Activated CD8-positive, alpha-beta memory T cell treated with anti-CD3 and anti-CD28 coated beads, Interleukin-2, amount 10 ng/mL, durations not matched to agents 7 days and 5 days (primary cell): ENCODE measurements around the gene MINAR1. TPM values are rescaled to one million over a fixed set of nuclear protein-coding genes. Genes with fewer than 3 reads are reported as not detected.

ENCODE experiments used
- ATAC-seq: fragments of 150-1000 bp; cut with Tn5 transposase; one replicate; pipeline ENCODE4 v1.10.0; 2021; ENCODE audit warnings: moderate library complexity
- CTCF ChIA-PET: fragments of 350-600 bp; sonication (Branson Sonifier 250); formaldehyde crosslinking; loops from one replicate; lab custom pipeline; 2021; ENCODE audit warnings: antibody characterized with exemption; lab: Charles Lee
- DNase-seq: peaks from one replicate; pipeline ENCODE4 v3.0.0-alpha.2; 2020
- H3K27ac Mint-ChIP-seq: one replicate; pipeline ENCODE4 v1.8.0; 2021; ENCODE audit warnings: mild to moderate bottlenecking, mixed read lengths
- H3K27me3 Mint-ChIP-seq: one replicate; pipeline ENCODE4 v1.8.0; 2021; ENCODE audit warnings: mixed read lengths
- H3K36me3 Mint-ChIP-seq: one replicate; pipeline ENCODE4 v1.8.0; 2021; ENCODE audit warnings: mild to moderate bottlenecking, mixed read lengths
- H3K4me1 Mint-ChIP-seq: one replicate; pipeline ENCODE4 v1.8.0; 2021; ENCODE audit warnings: mixed read lengths
- H3K4me3 Mint-ChIP-seq: one replicate; pipeline ENCODE4 v1.8.0; 2021; ENCODE audit warnings: mild to moderate bottlenecking, moderate library complexity, mixed read lengths
- H3K9me3 Mint-ChIP-seq: one replicate; pipeline ENCODE4 v1.8.0; 2022; ENCODE audit warnings: low read depth, mixed read lengths
- total RNA-seq, 2 experiments: library from RNA; stranded (reverse); gene quantifications; one replicate each; pipeline ENCODE4 v1.2.3, GENCODE V29; 2021

Gene MINAR1
- total RNA-seq = under 1 TPM; 0.47 to 0.99 TPM

GRCh38 chr15:79431636-79432344 lies at the start of gene MINAR1:
Gene MINAR1 (plus strand): TSS chr15:79432336. CDS start chr15:79456148, 23,812 bp downstream.
- Mint-ChIP-seq H3K4me3 (no peak within 1 kb of the TSS), H3K4me1 (no peaks in the 10 kb centered on the region), H3K9me3 (no peaks in the 10 kb centered on the region), H3K27ac (no peak within 1 kb of the TSS), H3K36me3 (no peaks in the 10 kb centered on the region), H3K27me3 (peaks cover 69% of the 10 kb centered on the region)
- CTCF ChIA-PET = no interaction called here
- ATAC-seq (peak; percentile 51), DNase-seq (no peak)

GRCh38 chr15:79394231-79394630 lies 37.9 kb upstream of the MINAR1 start:
- no peaks in the 10 kb centered on the region for H3K4me1 Mint-ChIP-seq
- DNase-seq = no peak

GRCh38 chr15:79396850-79397249 lies 35.3 kb upstream of the MINAR1 start:
- Mint-ChIP-seq H3K27ac (no peak overlapping the region), H3K27me3 (no peaks in the 10 kb centered on the region), H3K9me3 (no peaks in the 10 kb centered on the region), H3K4me1 (no peaks in the 10 kb centered on the region), H3K4me3 (no peak overlapping the region), H3K36me3 (no peaks in the 10 kb centered on the region)
- ATAC-seq = no peak
- no peak for DNase-seq
- CTCF ChIA-PET = no interaction called here

More at GRCh38 chr15:79394231-79394630, 37.9 kb upstream of the MINAR1 start:
- Mint-ChIP-seq H3K4me3 (no peak overlapping the region), H3K9me3 (no peaks in the 10 kb centered on the region), H3K27me3 (no peaks in the 10 kb centered on the region), H3K36me3 (peaks cover 2% of the 10 kb centered on the region), H3K27ac (no peak overlapping the region)
- CTCF ChIA-PET = interaction anchor here (2.5 kb wide), 1 partner anchor 13 kb away, joined by 8 read pairs; no protein-coding TSS in a partner anchor
- no peak for ATAC-seq

GRCh38 chr15:79397269-79397910 lies 34.7 kb upstream of the MINAR1 start:
- Mint-ChIP-seq H3K4me1 (no peaks in the 10 kb centered on the region), H3K9me3 (no peaks in the 10 kb centered on the region), H3K4me3 (no peak overlapping the region), H3K27ac (no peak overlapping the region), H3K27me3 (no peaks in the 10 kb centered on the region), H3K36me3 (no peaks in the 10 kb centered on the region)
- no peak for DNase-seq
- ATAC-seq = no peak
- CTCF ChIA-PET = no interaction called here

GRCh38 chr15:79399606-79400005 lies 32.5 kb upstream of the MINAR1 start:
- Mint-ChIP-seq H3K27ac (no peak overlapping the region), H3K9me3 (no peaks in the 10 kb centered on the region), H3K4me3 (no peak overlapping the region), H3K4me1 (no peaks in the 10 kb centered on the region), H3K36me3 (no peaks in the 10 kb centered on the region), H3K27me3 (no peaks in the 10 kb centered on the region)
- no peak for ATAC-seq
- DNase-seq = no peak
- CTCF ChIA-PET = interaction anchor here (1.2 kb wide), 1 partner anchor 19 kb away, joined by 3 read pairs; no protein-coding TSS in a partner anchor

GRCh38 chr15:79400650-79401049 lies 31.5 kb upstream of the MINAR1 start:
- H3K27me3 Mint-ChIP-seq = no peaks in the 10 kb centered on the region
- ATAC-seq (no peak), DNase-seq (no peak)
- no peak overlapping the region for H3K27ac Mint-ChIP-seq
- CTCF ChIA-PET = no interaction called here
- no peaks in the 10 kb centered on the region for H3K36me3 Mint-ChIP-seq
- no peaks in the 10 kb centered on the region for H3K9me3 Mint-ChIP-seq
- H3K4me3 Mint-ChIP-seq = no peak overlapping the region
- H3K4me1 Mint-ChIP-seq = no peaks in the 10 kb centered on the region

- ATAC-seq (no peak), DNase-seq (no peak)
- Mint-ChIP-seq H3K36me3 (no peaks in the 10 kb centered on the region), H3K9me3 (no peaks in the 10 kb centered on the region), H3K27me3 (no peaks in the 10 kb centered on the region), H3K4me1 (no peaks in the 10 kb centered on the region), H3K4me3 (no peak overlapping the region), H3K27ac (no peak overlapping the region)
- CTCF ChIA-PET = no interaction called here
Measured at GRCh38 chr15:79401301-79401700, 30.8 kb upstream of the MINAR1 start.

GRCh38 chr15:79402136-79402535 lies 30.0 kb upstream of the MINAR1 start:
- H3K4me1 Mint-ChIP-seq = no peaks in the 10 kb centered on the region
- CTCF ChIA-PET = interaction anchor here (1.4 kb wide), 1 partner anchor 22 kb away, joined by 4 read pairs; no protein-coding TSS in a partner anchor
- H3K27me3 Mint-ChIP-seq = no peaks in the 10 kb centered on the region
- H3K36me3 Mint-ChIP-seq = no peaks in the 10 kb centered on the region
- ATAC-seq = no peak
- H3K4me3 Mint-ChIP-seq = no peak overlapping the region
- no peak for DNase-seq
- no peaks in the 10 kb centered on the region for H3K9me3 Mint-ChIP-seq
- no peak overlapping the region for H3K27ac Mint-ChIP-seq

- Mint-ChIP-seq H3K9me3 (no peaks in the 10 kb centered on the region), H3K36me3 (no peaks in the 10 kb centered on the region), H3K4me1 (no peaks in the 10 kb centered on the region), H3K4me3 (no peak overlapping the region), H3K27ac (no peak overlapping the region), H3K27me3 (no peaks in the 10 kb centered on the region)
- no peak for DNase-seq
- no peak for ATAC-seq
- CTCF ChIA-PET = no interaction called here
Measured at GRCh38 chr15:79403501-79403900, 28.6 kb upstream of the MINAR1 start.

- CTCF ChIA-PET = no interaction called here
- H3K27ac Mint-ChIP-seq = no peak overlapping the region
- H3K36me3 Mint-ChIP-seq = no peaks in the 10 kb centered on the region
- no peak overlapping the region for H3K4me3 Mint-ChIP-seq
- no peaks in the 10 kb centered on the region for H3K9me3 Mint-ChIP-seq
- ATAC-seq (no peak), DNase-seq (no peak)
- no peaks in the 10 kb centered on the region for H3K4me1 Mint-ChIP-seq
- H3K27me3 Mint-ChIP-seq = no peaks in the 10 kb centered on the region
Measured at GRCh38 chr15:79406210-79406609, 25.9 kb upstream of the MINAR1 start.

- Mint-ChIP-seq H3K36me3 (no peaks in the 10 kb centered on the region), H3K4me1 (no peaks in the 10 kb centered on the region), H3K27me3 (no peaks in the 10 kb centered on the region), H3K9me3 (no peaks in the 10 kb centered on the region), H3K4me3 (no peak overlapping the region), H3K27ac (no peak overlapping the region)
- CTCF ChIA-PET = interaction anchor here (1.0 kb wide), 1 partner anchor 25 kb away, joined by 3 read pairs; no protein-coding TSS in a partner anchor
- no peak for ATAC-seq
- DNase-seq = no peak
Measured at GRCh38 chr15:79408041-79408440, 24.1 kb upstream of the MINAR1 start.

- H3K9me3 Mint-ChIP-seq = no peaks in the 10 kb centered on the region
- H3K4me1 Mint-ChIP-seq = no peaks in the 10 kb centered on the region
- CTCF ChIA-PET = no interaction called here
- no peak overlapping the region for H3K27ac Mint-ChIP-seq
- H3K27me3 Mint-ChIP-seq = no peaks in the 10 kb centered on the region
- ATAC-seq (no peak), DNase-seq (no peak)
- no peaks in the 10 kb centered on the region for H3K36me3 Mint-ChIP-seq
- H3K4me3 Mint-ChIP-seq = no peak overlapping the region
Measured at GRCh38 chr15:79410237-79410636, 21.9 kb upstream of the MINAR1 start.

- Mint-ChIP-seq H3K27me3 (no peaks in the 10 kb centered on the region), H3K36me3 (no peaks in the 10 kb centered on the region), H3K4me3 (no peak overlapping the region), H3K27ac (no peak overlapping the region), H3K9me3 (no peaks in the 10 kb centered on the region), H3K4me1 (no peaks in the 10 kb centered on the region)
- no peak for DNase-seq
- no peak for ATAC-seq
- CTCF ChIA-PET = no interaction called here
Measured at GRCh38 chr15:79412010-79412409, 20.1 kb upstream of the MINAR1 start.

- no peak for DNase-seq
- no peaks in the 10 kb centered on the region for H3K36me3 Mint-ChIP-seq
- H3K4me3 Mint-ChIP-seq = no peak overlapping the region
- no peaks in the 10 kb centered on the region for H3K4me1 Mint-ChIP-seq
- no peaks in the 10 kb centered on the region for H3K9me3 Mint-ChIP-seq
- ATAC-seq = no peak
- H3K27me3 Mint-ChIP-seq = no peaks in the 10 kb centered on the region
- CTCF ChIA-PET = no interaction called here
- no peak overlapping the region for H3K27ac Mint-ChIP-seq
Measured at GRCh38 chr15:79412429-79412828, 19.7 kb upstream of the MINAR1 start.
